PFSK-1 (cell line): ENCODE measurements around the gene SDK1.

Experiments
- FOXP2 ChIP-seq: optimal IDR thresholded peaks from 2 replicates; pipeline ENCODE3; 2011; ENCODE audit warnings: borderline replicate concordance, control low read depth, inconsistent platforms; ENCODE audit not compliant: insufficient read depth; ENCODE audit errors: extremely low read length, extremely low read depth
- POLR2AphosphoS5 ChIP-seq: IDR thresholded peaks from 2 replicates; pipeline ENCODE4 v1.6.1; 2012; ENCODE audit warnings: low read depth, mild to moderate bottlenecking, control low read depth, low read length, moderate library complexity
- SIN3A ChIP-seq: IDR thresholded peaks from 2 replicates; pipeline ENCODE4 v1.6.1; 2012; ENCODE audit warnings: mild to moderate bottlenecking, low read length, moderate library complexity, borderline replicate concordance; ENCODE audit not compliant: insufficient read depth
- TAF1 ChIP-seq: IDR thresholded peaks from 2 replicates; pipeline ENCODE4 v1.6.1; 2012; ENCODE audit warnings: low read length, control low read depth, borderline replicate concordance; ENCODE audit not compliant: insufficient read depth
- TF ChIP-seq, protein P1 (sequence below), 2 experiments: IDR thresholded peaks; 2 replicates each; pipeline versions ENCODE4 v1.6.1 to v1.8.0; 2011 to 2012; ENCODE audit warnings: low read depth in 2 of 2, low read length in 2 of 2, control low read depth in 1 of 2, inconsistent platforms in 1 of 2, mild to moderate bottlenecking in 1 of 2, moderate library complexity in 1 of 2; ENCODE audit not compliant: insufficient read depth in 1 of 2

DNA sequence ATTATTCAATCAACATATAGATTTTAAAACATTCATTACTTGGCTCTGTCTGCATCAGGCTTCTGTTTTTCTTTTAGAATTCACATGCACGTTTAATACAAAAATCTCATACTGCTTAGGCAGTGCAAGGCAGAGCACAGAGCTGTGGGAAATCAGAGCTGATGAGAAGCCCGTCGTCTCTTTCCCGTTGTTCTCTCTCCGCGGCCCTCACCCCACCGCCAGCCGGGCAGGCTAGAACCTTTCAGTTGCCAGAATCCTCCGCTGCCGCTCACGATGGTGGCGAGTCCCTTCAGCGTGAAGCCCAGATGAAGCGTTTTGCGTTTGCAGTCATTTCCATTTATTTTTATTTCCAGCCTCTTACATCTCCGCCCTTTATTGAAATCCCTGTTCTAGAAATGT, 648.2 kb downstream of the SDK1 start:
- TF ChIP-seq POLR2AphosphoS5 (no peak), TAF1 (no peak), FOXP2 (no peak), SIN3A (no peak)
- TF ChIP-seq, protein P1, sequence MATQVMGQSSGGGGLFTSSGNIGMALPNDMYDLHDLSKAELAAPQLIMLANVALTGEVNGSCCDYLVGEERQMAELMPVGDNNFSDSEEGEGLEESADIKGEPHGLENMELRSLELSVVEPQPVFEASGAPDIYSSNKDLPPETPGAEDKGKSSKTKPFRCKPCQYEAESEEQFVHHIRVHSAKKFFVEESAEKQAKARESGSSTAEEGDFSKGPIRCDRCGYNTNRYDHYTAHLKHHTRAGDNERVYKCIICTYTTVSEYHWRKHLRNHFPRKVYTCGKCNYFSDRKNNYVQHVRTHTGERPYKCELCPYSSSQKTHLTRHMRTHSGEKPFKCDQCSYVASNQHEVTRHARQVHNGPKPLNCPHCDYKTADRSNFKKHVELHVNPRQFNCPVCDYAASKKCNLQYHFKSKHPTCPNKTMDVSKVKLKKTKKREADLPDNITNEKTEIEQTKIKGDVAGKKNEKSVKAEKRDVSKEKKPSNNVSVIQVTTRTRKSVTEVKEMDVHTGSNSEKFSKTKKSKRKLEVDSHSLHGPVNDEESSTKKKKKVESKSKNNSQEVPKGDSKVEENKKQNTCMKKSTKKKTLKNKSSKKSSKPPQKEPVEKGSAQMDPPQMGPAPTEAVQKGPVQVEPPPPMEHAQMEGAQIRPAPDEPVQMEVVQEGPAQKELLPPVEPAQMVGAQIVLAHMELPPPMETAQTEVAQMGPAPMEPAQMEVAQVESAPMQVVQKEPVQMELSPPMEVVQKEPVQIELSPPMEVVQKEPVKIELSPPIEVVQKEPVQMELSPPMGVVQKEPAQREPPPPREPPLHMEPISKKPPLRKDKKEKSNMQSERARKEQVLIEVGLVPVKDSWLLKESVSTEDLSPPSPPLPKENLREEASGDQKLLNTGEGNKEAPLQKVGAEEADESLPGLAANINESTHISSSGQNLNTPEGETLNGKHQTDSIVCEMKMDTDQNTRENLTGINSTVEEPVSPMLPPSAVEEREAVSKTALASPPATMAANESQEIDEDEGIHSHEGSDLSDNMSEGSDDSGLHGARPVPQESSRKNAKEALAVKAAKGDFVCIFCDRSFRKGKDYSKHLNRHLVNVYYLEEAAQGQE (IDR thresholded peaks at IDR 0.05; ENCODE audit: insufficient read depth in 1 of 2, low read depth in 2 of 2, low read length in 2 of 2), result no peak
